SK-N-SH (cell line): ENCODE measurements around the gene IGFBP7. TPM values are rescaled to one million over a fixed set of nuclear protein-coding genes. Genes with fewer than 3 reads are reported as not detected.

Source experiments
- CTCF ChIA-PET: fragments of 300-600, 350-600 bp; formaldehyde crosslinking; extraction: SDS; loops from one replicate; lab custom pipeline; 2021; lab: Yijun Ruan, JAX
- POLR2A ChIA-PET: fragments of 350-600 bp; sonication (Branson Sonifier 250); formaldehyde crosslinking; extraction: SDS; loops from one replicate; lab custom pipeline; 2020; ENCODE audit warnings: antibody characterized with exemption, inconsistent platforms; lab: Yijun Ruan, JAX
- DNase-seq: peaks from one replicate; pipeline ENCODE4 v3.0.0; 2012
- H2AFZ ChIP-seq: fragments of 200-600 bp; sonication (generic); 2 replicates; pipeline ENCODE4 v1.8.1; 2016; ENCODE audit warnings: antibody characterized with exemption, mild to moderate bottlenecking, low read depth
- H3F3A ChIP-seq: fragments of 200-600 bp; sonication (generic); replicated peaks from 2 replicates; pipeline ENCODE3; 2016; ENCODE audit warnings: antibody characterized with exemption, mild to moderate bottlenecking; ENCODE audit not compliant: insufficient read depth
- H3K27ac ChIP-seq, 2 experiments: fragments of 200-500 bp in 1 of 2; fragments of 200-600 bp in 1 of 2; sonication (Bioruptor generic) in 1 of 2; sonication (generic), shearing (Covaris generic) in 1 of 2; 2 replicates each; pipeline versions ENCODE4 v1.5.1 to v1.6.1; 2014 to 2016; ENCODE audit warnings: low read depth in 2 of 2, inconsistent platforms in 1 of 2, low read length in 1 of 2, mild to moderate bottlenecking in 1 of 2, mixed read lengths in 1 of 2
- H3K27me3 ChIP-seq: fragments of 200-600 bp; sonication (generic), shearing (Covaris generic); 2 replicates; pipeline ENCODE4 v1.6.1; 2016; ENCODE audit warnings: mixed run types; ENCODE audit not compliant: insufficient read depth
- H3K36me3 ChIP-seq, 2 experiments: fragments of 200-500 bp in 1 of 2; fragments of 200-600 bp in 1 of 2; sonication (Bioruptor generic) in 1 of 2; sonication (generic) in 1 of 2; replicated peaks in 1 of 2; 2 replicates each; pipeline versions ENCODE3 to v1.5.1; 2014 to 2016; ENCODE audit warnings: low read length in 1 of 2, mild to moderate bottlenecking in 1 of 2; ENCODE audit not compliant: insufficient read depth in 2 of 2, control insufficient read depth in 1 of 2
- H3K4me1 ChIP-seq, 2 experiments: fragments of 200-500 bp in 1 of 2; fragments of 200-600 bp in 1 of 2; sonication (Bioruptor generic) in 1 of 2; sonication (generic), shearing (Covaris generic) in 1 of 2; 2 replicates each; pipeline versions ENCODE4 v1.5.1 to v1.6.1; 2014 to 2016; ENCODE audit warnings: low read depth in 1 of 2, low read length in 1 of 2, mixed run types in 1 of 2; ENCODE audit not compliant: insufficient read depth in 2 of 2, control insufficient read depth in 1 of 2
- H3K4me2 ChIP-seq: fragments of 200-600 bp; sonication (generic), shearing (Covaris generic); 2 replicates; pipeline ENCODE4 v1.6.1; 2017; ENCODE audit warnings: mixed run types
- H3K4me3 ChIP-seq, 2 experiments: fragments of 200-500 bp in 1 of 2; fragments of 200-600 bp in 1 of 2; sonication (Bioruptor generic) in 1 of 2; sonication (generic), shearing (Covaris generic) in 1 of 2; 2 replicates each; pipeline versions ENCODE4 v1.5.1 to v1.8.1; 2014 to 2016; ENCODE audit warnings: low read depth in 2 of 2, inconsistent platforms in 1 of 2, low read length in 1 of 2, mild to moderate bottlenecking in 1 of 2, mixed read lengths in 1 of 2, moderate library complexity in 1 of 2
- H3K79me2 ChIP-seq: fragments of 200-600 bp; sonication (generic); 2 replicates; pipeline ENCODE4 v1.8.1; 2017; ENCODE audit warnings: mild to moderate bottlenecking; ENCODE audit not compliant: insufficient read depth
- H3K9ac ChIP-seq: fragments of 200-600 bp; sonication (generic); 2 replicates; pipeline ENCODE4 v1.6.1; 2017; ENCODE audit warnings: mixed run types
- H3K9me2 ChIP-seq: fragments of 200-600 bp; sonication (generic); 2 replicates; pipeline ENCODE4 v1.6.1; 2017; ENCODE audit warnings: mixed run types
- H3K9me3 ChIP-seq: fragments of 200-600 bp; sonication (generic); 2 replicates; pipeline ENCODE4 v1.6.1; 2017; ENCODE audit warnings: mixed run types, mild to moderate bottlenecking, moderate library complexity
- H4K20me1 ChIP-seq: fragments of 200-600 bp; sonication (generic); 2 replicates; pipeline ENCODE4 v1.6.1; 2017; ENCODE audit warnings: mild to moderate bottlenecking, mixed run types; ENCODE audit not compliant: insufficient read depth
- CTCF ChIP-seq: fragments of 200-600 bp; sonication (generic); IDR thresholded peaks from 2 replicates; pipeline ENCODE4 v1.6.1; 2017; ENCODE audit warnings: antibody characterized with exemption, mild to moderate bottlenecking, moderate library complexity
- ELF1 ChIP-seq: IDR thresholded peaks from 2 replicates; pipeline ENCODE4 v1.4.0; 2012
- EZH2phosphoT487 ChIP-seq: fragments of 200-600 bp; sonication (generic); IDR thresholded peaks from 2 replicates; pipeline ENCODE4 v1.6.1; 2017; ENCODE audit warnings: low read depth, mixed run types, mild to moderate bottlenecking, antibody characterized with exemption, moderate library complexity, borderline replicate concordance
- FOXJ3 ChIP-seq: sonication (generic); formaldehyde crosslinking; IDR thresholded peaks from 2 replicates; pipeline ENCODE4 v1.5.1; 2020; ENCODE audit warnings: mild to moderate bottlenecking, missing genetic modification reagents
- GABPA ChIP-seq: IDR thresholded peaks from 2 replicates; pipeline ENCODE4 v1.4.0; 2012; ENCODE audit warnings: low read depth, mild to moderate bottlenecking
- GATA2 ChIP-seq: sonication (generic); formaldehyde crosslinking; IDR thresholded peaks from 2 replicates; pipeline ENCODE4 v1.5.0; 2020; ENCODE audit warnings: mild to moderate bottlenecking, missing genetic modification reagents
- MEF2A ChIP-seq: IDR thresholded peaks from 2 replicates; pipeline ENCODE4 v1.4.0; 2012; ENCODE audit warnings: low read depth, borderline replicate concordance
- MXI1 ChIP-seq: IDR thresholded peaks from 2 replicates; pipeline ENCODE4 v1.6.1; 2012; ENCODE audit warnings: mild to moderate bottlenecking, low read depth, low read length, improper control_type of control experiment
- NFIC ChIP-seq: IDR thresholded peaks from 2 replicates; pipeline ENCODE4 v1.4.0; 2012; ENCODE audit warnings: borderline replicate concordance
- NRF1 ChIP-seq: IDR thresholded peaks from 2 replicates; pipeline ENCODE4 v1.6.1; 2012; ENCODE audit warnings: low read depth, mild to moderate bottlenecking, low read length
- PBX3 ChIP-seq: IDR thresholded peaks from 2 replicates; pipeline ENCODE4; 2012
- RAD21 ChIP-seq: IDR thresholded peaks from 2 replicates; pipeline ENCODE4 v1.6.1; 2012; ENCODE audit warnings: mild to moderate bottlenecking, low read length
- RCOR1 ChIP-seq: fragments of 150-350 bp; IDR thresholded peaks from 2 replicates; pipeline ENCODE4 v1.6.1; 2017; ENCODE audit warnings: antibody characterized with exemption, low read length
- REST ChIP-seq: IDR thresholded peaks from 2 replicates; pipeline ENCODE4 v1.6.1; 2012; ENCODE audit warnings: mild to moderate bottlenecking, low read depth, low read length, moderate library complexity
- RFX5 ChIP-seq: IDR thresholded peaks from 2 replicates; pipeline ENCODE4 v1.6.1; 2012; ENCODE audit warnings: mild to moderate bottlenecking, improper control_type of control experiment, low read length
- SMC3 ChIP-seq: IDR thresholded peaks from 2 replicates; pipeline ENCODE4 v1.6.1; 2012; ENCODE audit warnings: low read depth, low read length, improper control_type of control experiment
- USF1 ChIP-seq: IDR thresholded peaks from 2 replicates; pipeline ENCODE4 v1.4.0; 2012; ENCODE audit warnings: low read depth, borderline replicate concordance
- USF2 ChIP-seq: fragments of 150-350 bp; IDR thresholded peaks from 2 replicates; pipeline ENCODE4 v1.6.1; 2017; ENCODE audit warnings: antibody characterized with exemption, low read length, low read depth, borderline replicate concordance
- ZBTB33 ChIP-seq: IDR thresholded peaks from 2 replicates; pipeline ENCODE4 v1.4.0; 2012; ENCODE audit warnings: low read depth, borderline replicate concordance
- polyA plus RNA-seq, 3 experiments: library from polyadenylated mRNA; depleted of rRNA; stranded (reverse); fragments of >200 nt; gene quantifications; 2 replicates each; pipeline ENCODE4 v1.2.3, GENCODE V29; 2012

Gene IGFBP7
- polyA plus RNA-seq, 1 of the 3 experiments (the other 2 are of a cell fraction) = 0.38 TPM

- TF ChIP-seq CTCF (no peak), FOXJ3 (CRISPR knock-in tag) (no peak), USF1 (no peak), ZBTB33 (no peak), RAD21 (no peak)
- TF ChIP-seq, all 33 proteins: peak for 0
Observed at GRCh38 chr4:57125996-57126395, 15.8 kb upstream of the IGFBP7 start (continued).

GRCh38 chr4:57124145-57124544, 14.0 kb upstream of the IGFBP7 start:
- H3K36me3 ChIP-seq = no peaks in the 10 kb centered on the region
- H4K20me1 ChIP-seq = no peaks in the 10 kb centered on the region
- no peak overlapping the region for H3K4me3 ChIP-seq
- H3K9me3 ChIP-seq = no peaks in the 10 kb centered on the region
- H3K4me2 ChIP-seq = no peak overlapping the region
- no peaks in the 10 kb centered on the region for H3K79me2 ChIP-seq
- ChIA-PET POLR2A (no interaction called here), CTCF (interaction anchor here (1.3 kb wide), 1 partner anchor 86 kb away, joined by 7 read pairs; no protein-coding TSS in a partner anchor)
- peak overlapping the region in 1 of 2 experiments; percentile 78; a peak in 2 of 4 replicates for H3K27ac ChIP-seq
- peaks cover 0 to 8% of the 10 kb centered on the region in 2 experiments; a peak in 2 of 4 replicates for H3K4me1 ChIP-seq
- no peaks in the 10 kb centered on the region for H3K27me3 ChIP-seq
- peak; percentile 36 for DNase-seq
- no peaks in the 10 kb centered on the region for H3K9me2 ChIP-seq
- no peak overlapping the region for H3K9ac ChIP-seq
- peaks cover 14% of the 10 kb centered on the region for H3F3A ChIP-seq
- H2AFZ ChIP-seq = no peak overlapping the region
- TF ChIP-seq FOXJ3 (CRISPR knock-in tag) = no peak
- TF ChIP-seq EZH2phosphoT487 = no peak
- no peak for TF ChIP-seq MEF2A
- 0 out of 2 replicates have a peak, but pooled peaks have one; percentile 3 for TF ChIP-seq NFIC
- no peak for TF ChIP-seq GABPA
- no peak for TF ChIP-seq SMC3
- TF ChIP-seq REST = no peak
- TF ChIP-seq RFX5 = no peak
- no peak for TF ChIP-seq NRF1
- TF ChIP-seq ELF1 = no peak
- peak; percentile 65 for TF ChIP-seq RCOR1
- no peak for TF ChIP-seq USF2
- TF ChIP-seq GATA2 (CRISPR knock-in tag) = peak; percentile 46; the same call in 1 of the 2 replicates
- no peak; the same call in 1 of the 2 replicates for TF ChIP-seq MXI1
- no peak for TF ChIP-seq ZBTB33
- no peak for TF ChIP-seq PBX3
